Activated gamma-delta T cell treated with Interleukin-2 at 50 U/mL for 16 hours (primary cell): Measurements from ENCODE around the gene KRTAP12-1.
"Not testable (repeated sequence)": the region's sequence is repeated elsewhere in the genome, so short reads cannot be mapped to it uniquely, and the experiment has no call there.

ENCODE experiments used
- DNase-seq: peaks from one replicate; pipeline ENCODE4 v3.0.0-alpha.2; 2020

KRTAP12-1 gene

GRCh38 chr21:44697172-44697810 is 15.3 kb upstream of the KRTAP12-1 start, which contains the start of gene KRTAP10-12:
Gene KRTAP10-12 (plus strand): TSS chr21:44697172. CDS start chr21:44697202, 30 bp downstream.
- DNase-seq: not testable (repeated sequence)

DNA sequence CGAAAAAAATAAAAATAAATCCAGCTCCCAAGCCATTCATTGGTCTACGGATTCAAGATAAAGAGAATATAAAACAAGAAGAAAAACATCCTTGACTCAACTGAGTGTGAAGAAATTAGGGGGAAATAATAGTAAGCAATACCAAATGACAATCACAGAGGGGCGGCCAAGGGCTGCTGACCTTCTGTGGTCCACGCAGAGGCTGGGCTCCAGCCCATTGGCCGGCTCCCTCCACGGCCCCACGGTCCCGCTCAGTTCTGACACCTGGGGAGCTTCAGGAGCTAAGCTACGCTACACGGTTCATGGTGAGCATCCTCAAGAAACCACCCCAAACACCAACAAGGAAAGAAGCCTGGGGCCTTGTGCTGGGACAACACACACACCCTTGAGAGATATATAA is 14.6 kb upstream of the KRTAP12-1 start:
- no peak for DNase-seq

GRCh38 chr21:44695641-44696040 is 13.7 kb upstream of the KRTAP12-1 start:
- no peak for DNase-seq

GRCh38 chr21:44695184-44695583 is 13.2 kb upstream of the KRTAP12-1 start:
- no peak for DNase-seq

DNA sequence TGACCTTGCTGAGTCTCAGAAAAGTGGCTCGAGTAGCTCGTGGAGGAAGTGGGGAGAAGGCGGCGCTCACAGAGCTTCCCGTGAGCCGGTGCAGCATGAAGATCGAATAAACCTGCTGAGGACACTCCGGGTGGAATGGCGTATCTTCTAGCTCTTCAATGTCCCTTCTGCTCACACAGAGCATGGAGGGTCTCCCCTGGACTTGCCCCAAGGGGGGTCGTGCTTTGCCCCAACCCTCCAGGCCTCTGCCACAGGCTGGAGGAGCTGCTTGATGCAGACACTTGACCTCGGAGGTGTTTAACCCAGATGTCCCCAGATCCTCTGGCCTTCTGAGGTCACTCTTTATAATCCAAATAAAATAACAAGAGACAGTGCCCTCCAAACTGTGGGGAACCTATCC is 12.8 kb upstream of the KRTAP12-1 start:
- DNase-seq: no peak

- DNase-seq: no peak
Measured at GRCh38 chr21:44692798-44693512, 11.0 kb upstream of the KRTAP12-1 start.

- no peak for DNase-seq
Measured at GRCh38 chr21:44691686-44692085, 9.7 kb upstream of the KRTAP12-1 start.

- DNase-seq: not testable (repeated sequence)
Measured at GRCh38 chr21:44689740-44690139, 7.8 kb upstream of the KRTAP12-1 start.

DNA sequence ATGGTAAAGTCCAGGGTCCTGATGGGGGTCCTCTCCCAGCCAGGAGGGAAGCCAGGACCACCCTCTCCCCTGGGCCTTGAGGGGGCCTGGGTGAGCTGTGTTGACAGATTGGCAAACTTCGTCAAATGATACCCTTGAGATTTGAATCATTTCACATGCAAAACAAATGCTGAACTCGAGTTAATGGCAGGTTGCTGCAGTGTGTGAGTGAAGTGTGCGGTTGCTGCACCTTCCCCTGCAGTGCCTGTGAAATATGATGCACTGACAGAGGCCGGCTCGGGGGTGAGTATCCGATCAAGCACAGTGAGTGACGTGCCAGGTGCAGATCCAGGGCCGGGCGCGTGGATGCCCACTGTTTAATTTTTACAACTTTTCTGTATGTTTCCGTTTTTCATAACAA is 5.7 kb upstream of the KRTAP12-1 start:
- no peak for DNase-seq

DNA sequence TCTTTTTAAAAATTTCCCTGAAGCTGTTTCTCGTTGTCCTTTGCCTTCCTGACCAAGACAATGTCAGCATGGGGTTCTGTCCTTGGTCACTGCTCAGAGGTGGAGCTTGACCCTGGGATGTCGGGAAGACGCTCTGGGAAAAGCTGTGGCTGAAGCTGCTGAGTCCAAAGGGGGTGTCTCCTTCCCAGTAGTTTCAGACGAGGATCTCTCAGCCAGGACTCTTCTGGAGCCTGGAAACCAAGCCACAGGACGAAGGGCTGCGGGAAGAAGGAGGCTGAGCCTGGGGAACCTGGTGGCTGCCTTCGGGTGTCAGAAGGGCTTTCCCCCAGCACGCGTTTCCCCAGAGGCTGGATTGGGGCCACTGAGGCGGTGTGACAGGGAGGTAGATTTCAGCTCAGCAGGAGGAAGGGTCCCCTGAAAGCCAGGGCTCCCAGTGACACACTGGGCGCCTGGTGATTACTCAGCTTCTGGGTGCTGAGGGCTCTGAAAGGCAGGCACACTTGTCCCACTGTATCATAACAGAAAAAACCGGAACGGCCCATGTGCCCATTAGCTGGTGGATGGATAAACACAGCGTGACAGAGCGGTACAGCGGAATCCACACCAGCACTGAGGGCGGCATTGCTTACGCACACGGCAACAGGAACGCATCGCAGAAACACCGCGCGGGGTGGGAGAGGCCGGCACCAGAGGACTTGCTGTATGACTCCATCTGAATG is 5.0 kb upstream of the KRTAP12-1 start:
- no peak for DNase-seq

DNA sequence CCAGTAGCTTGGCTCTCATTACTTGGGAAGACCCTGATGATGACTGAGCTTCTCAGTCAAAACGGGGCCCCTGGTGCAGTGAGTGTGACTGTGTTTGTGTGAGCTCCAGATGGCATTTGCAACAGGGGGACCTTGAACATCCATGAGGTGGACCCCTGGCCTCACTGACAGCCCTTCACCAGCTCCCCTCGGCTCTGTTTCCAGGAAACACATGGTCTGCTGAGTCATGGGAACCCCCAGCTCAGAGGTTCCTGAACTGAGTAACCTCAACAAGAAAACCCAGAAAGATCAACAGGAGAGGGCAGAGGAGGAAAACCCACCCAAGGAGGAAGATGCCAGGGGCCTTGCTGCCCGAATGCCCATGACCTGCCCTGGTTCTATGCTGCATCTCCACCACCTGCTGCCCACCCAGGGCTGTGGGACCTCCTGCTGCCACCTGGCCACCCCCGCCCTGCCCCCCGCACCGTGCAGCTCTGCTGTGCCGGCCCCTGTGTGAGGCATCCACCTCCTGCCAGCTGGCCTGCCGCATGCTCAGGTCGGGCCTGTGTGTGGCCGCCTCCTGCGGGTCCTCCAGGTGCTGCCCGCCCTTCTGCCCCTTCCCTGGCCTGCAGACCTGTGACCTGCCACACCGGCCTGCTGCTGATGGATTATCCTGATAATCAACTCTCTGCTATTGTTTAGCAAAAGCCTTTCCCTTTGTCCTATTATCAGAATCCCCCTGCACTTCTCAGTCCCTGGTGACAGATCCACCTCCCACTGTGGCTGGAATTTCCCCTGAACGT is 4.2 kb upstream of the KRTAP12-1 start:
- no peak for DNase-seq

DNA sequence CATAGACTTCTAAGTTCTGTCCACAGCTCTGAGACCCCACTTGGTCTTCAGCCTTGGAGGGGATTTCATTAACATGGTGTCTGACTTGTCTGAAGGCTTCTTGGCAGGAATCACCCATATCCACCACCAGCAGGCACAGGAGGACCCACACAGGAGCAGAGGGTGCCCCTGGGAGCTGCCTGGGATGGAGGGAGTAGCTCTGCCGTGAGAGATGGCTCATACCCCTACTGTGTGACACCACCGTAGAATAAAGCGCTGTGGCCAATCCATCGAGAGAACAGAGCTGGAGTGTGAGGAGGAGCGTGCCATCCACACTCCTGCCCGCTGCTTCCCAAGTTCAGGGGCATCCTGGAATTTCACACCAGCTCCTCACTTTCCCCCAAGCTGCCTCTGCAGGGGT is 3.1 kb upstream of the KRTAP12-1 start:
- not testable (repeated sequence) for DNase-seq

- DNase-seq: no peak
Measured at GRCh38 chr21:44684483-44684882, 2.5 kb upstream of the KRTAP12-1 start.

- DNase-seq: no peak
Measured at GRCh38 chr21:44684077-44684476, 2.1 kb upstream of the KRTAP12-1 start.

GRCh38 chr21:44682580-44683151 is 703 bp upstream of the KRTAP12-1 start:
- no peak for DNase-seq

DNA sequence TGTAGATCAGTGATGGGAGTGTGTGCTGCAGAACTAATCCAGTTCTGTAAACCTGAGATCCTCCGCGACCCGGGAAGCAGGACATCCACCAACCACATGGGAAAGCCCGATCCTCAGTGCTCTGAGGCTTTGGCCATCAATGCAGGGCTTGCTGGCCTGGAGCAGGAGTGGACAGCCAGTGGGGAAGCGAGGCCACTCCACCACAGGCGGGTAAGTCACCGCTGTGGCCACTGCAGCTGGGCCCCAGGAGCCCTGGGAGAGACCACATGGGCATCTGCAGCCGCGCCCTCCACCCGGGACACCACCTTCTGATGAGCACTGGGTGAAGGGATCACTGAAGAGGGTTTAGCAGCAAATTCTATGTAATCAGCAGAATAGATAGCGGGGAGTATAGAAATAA is 811 bp downstream of the KRTAP12-1 start:
- no peak for DNase-seq

- DNase-seq: no peak
Measured at GRCh38 chr21:44677881-44678280, 4.1 kb downstream of the KRTAP12-1 start.

GRCh38 chr21:44671911-44672310 is 10.1 kb downstream of the KRTAP12-1 start:
- DNase-seq: no peak

- no peak for DNase-seq
Measured at GRCh38 chr21:44670642-44671432, 11.1 kb downstream of the KRTAP12-1 start.

GRCh38 chr21:44667612-44668011 is 14.4 kb downstream of the KRTAP12-1 start:
- no peak for DNase-seq

GRCh38 chr21:44666401-44667320 is 15.3 kb downstream of the KRTAP12-1 start, which contains the start of gene KRTAP12-2:
Gene KRTAP12-2 (minus strand): TSS chr21:44666927. CDS start chr21:44666886, 41 bp downstream.
- no peak for DNase-seq
